ENCODE results near the gene LPGAT1.
"Not testable (repeated sequence)": the region's sequence is repeated elsewhere in the genome, so short reads cannot be mapped to it uniquely, and the experiment has no call there.

The LPGAT1 gene

DNA sequence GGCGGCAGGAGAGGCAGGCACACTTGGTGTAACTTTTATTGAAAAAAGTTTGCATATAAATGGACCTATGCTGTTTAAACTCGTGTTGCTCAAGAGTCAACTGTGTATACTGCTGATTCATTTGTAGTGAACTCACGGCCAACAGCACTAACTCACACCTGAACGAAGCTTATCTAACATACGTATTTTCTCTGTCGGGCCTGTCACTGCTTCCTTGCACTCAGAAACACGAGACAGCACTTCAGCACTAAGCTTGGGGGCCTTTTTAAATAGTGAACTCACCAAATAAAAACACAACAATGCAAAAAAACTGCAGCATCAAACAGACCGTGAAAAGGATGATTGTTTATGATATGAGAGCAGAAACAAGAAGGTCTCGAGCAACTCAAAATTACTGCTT lies 96.2 kb downstream of the LPGAT1 start:
- no peak for DNase-seq

DNA sequence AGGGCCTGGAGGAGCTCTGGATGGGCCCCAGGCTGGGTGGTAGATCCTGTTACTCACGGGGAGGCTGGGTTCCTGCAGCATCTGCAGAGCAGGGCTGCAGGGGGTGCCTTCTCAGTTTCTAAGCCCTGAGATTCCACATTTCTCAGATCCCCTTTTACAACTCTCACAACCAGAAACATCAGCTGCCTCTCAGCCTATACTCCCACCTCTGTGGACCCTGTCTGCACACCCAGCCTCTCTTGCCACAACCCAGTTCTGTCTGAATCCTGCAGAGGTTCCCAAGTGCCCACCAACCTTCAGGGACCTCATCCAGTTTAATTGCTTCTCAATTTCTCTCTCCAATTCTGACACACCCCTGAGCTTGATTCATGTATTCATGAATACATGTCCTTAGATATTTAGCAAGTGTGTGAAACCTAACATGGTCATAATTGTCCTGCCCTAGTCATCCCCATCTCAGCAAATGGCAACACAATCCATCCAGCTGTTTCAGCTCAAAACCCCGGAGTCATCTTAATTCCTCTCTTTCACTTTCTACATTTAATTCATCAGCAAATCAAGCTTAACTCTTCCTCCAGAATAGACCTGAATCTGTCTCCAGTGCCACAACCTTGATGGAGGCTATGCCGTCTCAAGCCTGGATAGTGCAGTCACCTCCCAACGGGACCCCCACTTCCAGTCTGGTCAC lies 98.1 kb downstream of the LPGAT1 start:
- DNase-seq = no peak

DNA sequence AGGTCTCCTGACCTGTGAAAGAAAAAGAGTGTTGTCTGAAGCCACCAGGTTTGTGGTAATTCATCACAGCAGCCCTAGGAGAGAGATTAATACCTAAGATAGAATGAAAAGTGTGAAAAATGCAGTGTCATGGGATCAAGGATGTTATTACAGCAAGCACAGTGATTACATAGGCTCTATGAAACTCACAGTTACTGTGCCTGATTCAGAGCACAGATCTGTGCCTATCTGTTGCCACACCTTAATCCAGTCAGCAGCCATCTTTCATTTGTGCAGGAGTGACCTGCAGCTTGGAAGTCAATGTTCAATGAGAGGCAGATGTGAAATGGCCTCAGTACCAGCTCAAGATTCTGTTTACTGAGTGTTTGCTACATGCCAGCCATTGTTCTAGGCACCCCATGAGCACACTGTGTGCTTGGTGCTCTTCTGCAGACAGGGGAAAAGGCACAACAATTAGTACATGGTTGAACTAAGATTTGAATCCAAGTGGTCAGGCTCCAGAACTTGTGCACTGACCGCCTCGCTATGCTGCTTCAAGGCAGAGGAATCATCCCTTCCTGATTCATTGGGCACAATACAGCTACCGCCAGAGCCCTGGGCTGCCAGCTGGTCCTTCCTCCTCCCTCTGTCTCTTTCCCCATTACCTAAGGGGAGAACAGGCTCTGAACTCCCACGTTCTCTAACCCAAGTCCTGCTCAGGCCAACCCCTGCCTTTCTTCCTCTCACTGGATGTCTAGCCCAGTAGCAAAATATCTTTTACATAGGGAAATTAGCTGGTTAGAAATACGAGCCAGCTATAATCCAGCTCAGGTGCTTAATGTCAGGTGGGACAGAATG lies 98.9 kb downstream of the LPGAT1 start:
- DNase-seq = no peak

DNA sequence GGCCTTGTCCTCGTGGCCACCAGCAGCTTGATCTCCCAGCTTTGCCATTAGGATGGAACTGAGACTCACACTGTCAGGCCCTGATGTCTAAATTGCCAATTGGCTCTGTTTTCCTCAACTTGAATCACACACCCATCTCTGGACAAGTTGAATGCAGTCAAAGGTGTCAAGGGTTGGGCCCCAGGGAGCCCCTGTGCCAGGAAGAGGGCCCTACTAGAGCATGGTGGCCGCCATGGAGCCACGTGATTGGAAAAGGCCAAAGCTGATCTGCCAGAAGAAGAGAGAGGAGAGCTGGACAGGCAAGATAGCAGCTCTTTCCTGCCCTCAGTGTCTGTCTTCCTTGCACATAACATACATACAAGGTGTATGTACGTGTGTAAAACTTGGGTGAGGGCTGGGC lies 100.2 kb downstream of the LPGAT1 start:
- DNase-seq = no peak

DNA sequence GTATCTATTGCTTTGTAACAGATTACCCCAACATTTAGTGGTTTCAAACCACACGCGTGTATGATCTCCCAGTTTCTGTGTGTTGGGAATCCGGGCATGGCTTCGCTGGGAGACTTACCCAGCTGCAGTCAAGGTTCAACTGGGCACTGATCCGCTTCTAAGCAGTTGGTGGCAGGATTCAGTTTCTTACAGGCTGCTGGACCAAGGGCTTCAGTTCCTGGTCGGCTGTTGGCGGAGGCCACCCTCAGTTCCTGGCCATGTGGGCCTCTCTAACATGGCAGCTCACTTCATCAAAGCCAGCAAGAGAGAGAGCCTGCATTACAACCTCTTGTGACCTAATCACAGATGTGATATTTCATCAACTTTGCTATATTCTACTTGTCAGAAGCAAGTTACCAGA lies 101.3 kb downstream of the LPGAT1 start:
- no peak for DNase-seq

DNA sequence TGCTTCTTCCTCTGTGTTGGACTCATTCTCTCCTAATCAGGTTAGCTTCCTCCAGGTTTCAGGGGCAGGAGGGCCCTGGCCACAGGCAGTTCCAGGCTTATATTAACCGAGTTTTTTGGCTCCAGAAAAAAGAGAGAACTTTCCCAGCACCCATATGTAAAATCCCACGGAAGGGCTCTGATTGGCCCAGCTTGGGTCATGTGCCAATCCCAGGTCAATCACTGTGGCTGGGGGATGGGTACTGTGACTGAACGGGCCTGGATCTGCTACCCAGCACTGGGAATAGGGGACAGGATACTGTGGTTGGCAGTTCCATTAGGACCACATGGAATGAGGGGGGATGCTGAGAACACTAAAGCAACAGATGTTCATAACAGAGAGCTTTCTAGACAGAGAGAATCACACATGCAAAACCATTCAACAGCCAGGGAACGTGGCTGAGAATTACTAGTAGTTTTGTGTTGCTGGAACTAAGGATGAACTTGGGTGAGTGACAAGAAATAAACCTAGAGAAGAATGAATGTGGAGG lies 104.0 kb downstream of the LPGAT1 start:
- no peak for DNase-seq

DNA sequence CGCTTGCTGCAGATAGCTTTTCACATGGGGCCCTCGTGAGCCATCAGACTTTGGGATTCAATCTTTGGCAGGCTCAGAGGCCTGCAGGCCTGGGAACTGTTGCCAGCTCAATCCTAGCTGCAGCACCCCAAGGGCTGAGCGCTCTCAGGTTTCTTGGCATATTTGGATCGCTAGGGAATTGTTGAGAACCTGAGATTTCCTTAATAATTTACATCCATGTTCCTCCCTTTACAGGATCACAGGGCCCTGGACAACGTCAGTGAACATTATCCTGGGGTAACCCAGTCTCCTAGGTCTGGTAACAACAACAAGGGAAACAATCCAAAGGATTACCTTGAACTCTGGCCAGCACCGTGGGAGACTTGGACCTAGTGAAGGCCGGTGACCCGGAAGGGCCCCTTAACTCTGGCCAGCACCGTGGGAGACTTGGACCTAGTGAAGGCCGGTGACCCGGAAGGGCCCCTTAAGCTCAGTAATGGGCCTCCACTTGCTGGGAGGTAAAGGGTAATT lies 105.8 kb downstream of the LPGAT1 start:
- DNase-seq = no peak

DNA sequence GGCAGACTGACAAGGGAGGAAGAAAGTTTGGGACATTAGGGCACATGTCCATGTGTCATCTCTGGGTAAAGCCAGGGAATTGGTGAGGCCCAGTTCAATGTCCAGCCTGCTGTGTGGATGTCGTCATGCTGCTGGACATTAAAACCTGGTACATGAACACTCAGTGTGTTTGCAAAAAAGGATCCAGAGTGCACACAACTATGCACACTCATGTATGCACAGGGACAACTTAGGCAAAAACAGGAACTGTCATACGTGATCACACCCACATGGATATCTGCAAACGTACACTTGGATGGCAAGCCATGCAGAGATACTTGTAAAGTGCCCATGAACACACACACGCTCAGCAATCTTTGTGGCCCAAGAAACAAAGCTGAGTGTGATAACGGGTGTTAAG lies 107.3 kb downstream of the LPGAT1 start:
- DNase-seq = no peak

DNA sequence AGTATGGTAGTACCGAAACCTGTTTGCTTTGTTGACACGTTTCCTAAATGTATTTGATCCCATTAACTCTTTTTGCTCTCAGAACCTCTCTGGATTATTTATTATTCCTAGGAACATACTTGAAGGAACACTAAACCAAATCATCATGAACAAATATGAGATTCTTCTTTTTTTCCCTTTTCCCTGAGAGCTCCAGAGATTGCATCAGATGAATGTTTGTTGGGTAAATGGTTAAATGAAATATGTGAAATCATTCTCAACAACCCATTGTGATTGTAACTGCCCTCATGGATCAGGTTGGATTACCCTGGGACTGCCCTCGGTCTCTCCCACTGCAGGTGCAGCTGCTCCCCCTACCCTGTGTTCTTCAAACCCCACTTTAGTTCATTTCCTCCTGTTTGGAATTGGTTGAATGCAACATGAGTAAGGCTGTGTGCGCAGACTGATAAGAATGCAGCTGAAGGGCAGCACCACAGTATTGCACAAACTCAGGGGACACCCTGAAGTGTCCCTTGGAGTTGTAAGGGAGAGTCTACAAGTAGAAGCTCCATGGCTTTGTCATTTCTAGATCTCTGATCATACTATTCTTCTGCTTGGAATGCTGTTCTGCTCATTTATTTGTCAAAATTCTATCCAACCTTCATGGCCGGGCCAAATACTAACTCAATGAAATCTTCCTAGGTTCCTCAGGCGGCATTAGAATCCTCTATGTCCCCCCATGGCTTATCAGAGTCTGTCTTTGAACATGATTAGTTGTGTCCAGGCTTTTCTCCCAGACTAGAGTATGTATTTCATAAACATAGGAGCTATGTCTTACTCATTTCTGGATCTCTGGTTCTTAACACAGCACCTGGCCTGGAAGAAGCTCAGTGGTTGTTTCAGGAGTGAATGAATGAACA lies 108.0 kb downstream of the LPGAT1 start:
- DNase-seq = no peak

DNA sequence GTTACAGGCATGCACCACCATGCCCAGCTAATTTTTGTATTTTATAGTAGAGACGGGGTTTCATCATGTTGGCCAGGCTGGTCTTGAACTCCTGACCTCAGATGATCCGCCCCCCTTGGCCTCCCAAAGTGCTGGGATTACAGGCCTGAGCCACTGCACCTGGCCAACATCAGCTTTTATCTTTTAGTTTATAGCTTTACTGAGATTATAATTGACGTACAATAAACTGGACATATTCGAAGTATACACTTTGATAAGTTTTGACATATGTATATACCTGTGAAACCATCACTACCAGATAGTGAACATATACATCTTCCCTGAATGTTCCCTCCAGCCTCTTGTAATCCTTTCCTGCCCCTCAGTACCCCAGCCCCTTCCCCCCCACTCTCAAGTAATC lies 114.0 kb downstream of the LPGAT1 start:
- DNase-seq = not testable (repeated sequence)

DNA sequence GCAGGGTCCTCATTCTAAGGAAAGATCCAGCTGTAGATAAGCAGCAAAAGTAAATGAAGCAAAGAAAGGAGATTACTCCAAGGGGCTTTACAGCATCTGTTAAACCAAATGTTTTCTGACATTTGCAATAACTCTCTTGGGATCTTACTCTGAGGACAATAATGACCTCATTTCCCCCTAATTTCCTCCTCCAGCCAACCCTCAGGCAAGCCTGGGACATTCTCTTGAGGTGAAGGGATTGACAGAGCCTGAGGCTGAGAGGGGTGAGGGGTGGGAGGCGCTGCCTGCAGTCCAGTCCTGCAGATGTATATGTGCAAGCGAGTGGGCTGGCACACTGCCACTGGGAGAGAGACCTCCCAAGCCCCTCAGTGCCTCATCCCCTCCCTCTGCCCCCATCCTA lies 114.6 kb downstream of the LPGAT1 start:
- no peak for DNase-seq

DNA sequence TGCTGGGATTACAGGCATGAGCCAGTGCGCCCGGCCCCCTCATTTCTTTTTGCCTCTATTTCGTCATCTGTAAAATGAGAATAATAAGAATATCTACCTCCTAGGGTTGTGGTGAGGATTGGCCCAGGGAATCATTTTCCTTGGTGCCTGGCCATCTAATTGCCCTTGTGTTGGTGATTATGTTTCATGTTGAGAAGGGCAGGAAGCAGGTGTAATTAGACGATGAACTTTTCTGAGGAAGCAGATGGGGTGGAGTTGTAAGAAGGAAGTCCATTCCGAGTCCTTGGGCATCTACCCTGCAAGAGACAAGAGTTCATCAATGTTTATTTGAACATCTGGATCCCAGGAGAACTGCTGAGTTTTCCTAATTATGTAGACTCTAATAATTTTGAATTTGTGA lies 116.4 kb downstream of the LPGAT1 start:
- DNase-seq = no peak

DNA sequence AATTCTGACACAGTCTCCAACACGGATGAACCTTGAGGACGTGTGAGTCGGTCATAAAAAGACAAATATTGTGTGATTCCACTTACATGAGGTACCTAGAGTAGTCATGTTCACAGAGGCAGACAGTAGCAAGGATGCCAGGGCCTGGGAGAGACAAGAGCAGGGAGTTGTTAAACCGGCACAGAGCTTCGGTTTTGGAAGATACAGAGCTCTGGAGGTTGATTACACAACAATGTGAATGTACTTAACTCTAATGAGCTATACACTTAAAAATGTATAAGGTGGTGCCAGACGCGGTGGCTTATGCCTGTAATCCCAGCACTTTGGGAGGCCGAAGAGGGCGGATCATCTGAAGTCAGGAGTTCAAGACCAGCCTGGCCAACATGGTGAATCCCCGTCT lies 117.3 kb downstream of the LPGAT1 start:
- DNase-seq = no peak

DNA sequence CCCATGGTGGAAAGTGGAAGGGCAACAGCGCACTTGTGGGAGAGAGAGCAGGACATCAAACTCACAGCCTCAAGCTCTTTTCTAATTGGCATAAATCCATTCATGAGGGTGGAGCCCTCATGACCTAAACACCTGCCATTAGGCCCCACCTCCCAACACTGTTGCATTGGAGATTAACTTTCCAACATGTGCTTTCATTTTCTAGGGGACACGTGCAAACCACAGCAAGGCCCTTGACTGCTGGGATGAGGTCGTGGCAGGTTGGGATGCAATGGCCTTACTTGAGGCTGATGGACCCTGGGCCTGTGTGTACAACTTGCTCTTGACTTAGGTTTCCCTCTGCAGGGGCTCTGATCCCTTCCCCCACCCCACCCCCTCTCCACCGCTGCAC lies 119.3 kb downstream of the LPGAT1 start:
- DNase-seq = no peak

DNA sequence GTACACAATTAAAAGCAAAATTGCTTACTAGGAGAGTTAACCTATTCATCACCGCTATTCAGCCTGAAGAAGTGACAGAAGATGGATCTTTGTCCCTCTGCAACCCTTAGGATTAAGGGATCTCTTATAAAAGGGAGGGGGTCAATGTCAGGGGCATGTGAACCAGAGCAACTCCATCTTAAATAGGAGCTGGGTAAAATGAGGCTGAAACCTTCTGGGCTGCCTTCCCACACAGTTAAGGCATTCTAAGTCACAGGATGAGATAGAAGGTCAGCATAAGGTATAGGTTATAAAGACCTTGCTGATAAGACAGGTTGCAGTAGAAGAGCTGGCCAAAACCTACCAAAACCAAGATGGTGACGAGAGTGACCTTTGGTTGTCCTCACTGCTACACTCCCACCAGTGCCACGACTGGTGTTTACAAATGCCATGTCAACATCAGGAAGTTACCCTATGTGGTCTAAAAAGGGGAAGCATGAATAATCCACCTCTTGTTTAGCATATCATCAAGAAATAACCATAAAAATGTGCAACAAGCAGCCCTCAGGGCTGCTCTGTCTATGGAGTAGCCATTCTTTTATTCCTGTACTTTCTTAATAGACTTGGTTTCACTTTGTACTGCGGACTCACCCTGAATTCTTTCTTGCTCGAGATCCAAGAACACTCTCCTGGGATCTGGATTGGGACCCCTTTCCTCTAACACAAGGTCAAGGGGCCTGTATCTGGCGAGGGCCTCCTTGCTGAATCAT lies 119.8 kb downstream of the LPGAT1 start:
- no peak for DNase-seq

DNA sequence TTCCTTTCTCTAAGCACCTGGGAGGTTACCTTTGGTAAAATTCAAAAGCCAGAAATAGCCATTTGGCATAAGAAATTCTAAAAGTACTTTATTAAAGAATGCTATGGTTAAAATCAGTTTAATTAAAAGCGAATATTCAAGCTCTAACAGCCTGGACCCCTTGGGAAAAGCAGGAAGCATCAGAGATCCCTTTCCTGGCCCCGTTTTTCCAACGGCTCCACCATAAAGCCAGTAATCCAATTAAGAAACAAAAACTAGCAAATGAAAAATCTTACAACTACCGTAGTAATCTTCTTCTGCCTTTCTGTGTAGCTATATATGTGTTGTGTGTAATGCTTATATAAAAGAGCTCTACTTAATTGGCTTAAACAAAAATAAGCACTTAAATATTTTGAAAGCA lies 121.6 kb downstream of the LPGAT1 start:
- no peak for DNase-seq

DNA sequence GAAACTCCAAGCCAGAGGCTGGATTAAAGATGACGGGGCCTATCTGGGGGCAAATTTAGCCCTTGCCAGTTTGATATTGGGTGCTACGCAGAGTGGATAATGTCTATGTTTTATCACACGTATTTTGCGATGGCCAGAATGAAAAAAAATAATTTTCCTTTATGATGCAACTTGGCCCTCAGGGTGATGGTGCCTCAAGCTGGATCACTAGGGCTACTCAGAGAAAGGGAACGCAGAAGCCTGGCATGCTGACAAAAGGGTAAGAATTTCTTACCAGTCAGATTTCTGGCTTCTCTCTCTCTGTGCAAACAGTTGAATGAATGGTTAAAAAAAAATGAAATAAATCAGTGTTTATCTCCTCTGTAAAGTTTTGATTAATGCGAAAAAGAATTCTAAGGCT lies 122.6 kb downstream of the LPGAT1 start:
- DNase-seq = no peak

DNA sequence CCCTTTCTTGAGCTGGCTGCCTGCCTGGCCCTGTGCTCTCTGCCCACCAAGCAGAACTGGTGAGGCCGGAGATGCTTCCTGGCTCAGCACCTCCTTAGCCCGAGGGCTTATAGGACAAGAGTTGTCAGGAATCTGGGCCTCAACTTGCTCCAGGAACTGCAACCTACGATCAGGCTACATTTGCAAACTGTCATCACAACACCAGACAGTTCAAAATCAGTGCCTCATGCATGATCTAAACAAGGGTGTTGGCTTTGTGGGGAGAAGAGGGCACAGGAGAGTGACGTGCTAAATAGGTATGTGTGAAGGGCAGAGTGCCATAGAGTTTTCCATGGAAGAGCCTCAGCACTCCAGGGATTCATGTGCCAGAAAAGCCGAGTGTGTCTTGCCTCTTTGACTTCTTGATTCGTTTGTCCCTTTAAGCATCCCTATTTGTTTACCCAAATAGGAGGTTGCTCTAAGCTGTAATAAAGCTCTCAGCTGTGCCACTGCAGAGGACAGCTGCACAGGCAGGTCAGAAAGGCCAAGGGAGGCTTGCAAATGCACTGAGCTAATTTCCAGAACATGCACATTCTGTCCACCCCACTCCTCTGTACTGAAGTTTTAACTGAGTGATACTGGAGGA lies 125.0 kb downstream of the LPGAT1 start:
- no peak for DNase-seq

DNA sequence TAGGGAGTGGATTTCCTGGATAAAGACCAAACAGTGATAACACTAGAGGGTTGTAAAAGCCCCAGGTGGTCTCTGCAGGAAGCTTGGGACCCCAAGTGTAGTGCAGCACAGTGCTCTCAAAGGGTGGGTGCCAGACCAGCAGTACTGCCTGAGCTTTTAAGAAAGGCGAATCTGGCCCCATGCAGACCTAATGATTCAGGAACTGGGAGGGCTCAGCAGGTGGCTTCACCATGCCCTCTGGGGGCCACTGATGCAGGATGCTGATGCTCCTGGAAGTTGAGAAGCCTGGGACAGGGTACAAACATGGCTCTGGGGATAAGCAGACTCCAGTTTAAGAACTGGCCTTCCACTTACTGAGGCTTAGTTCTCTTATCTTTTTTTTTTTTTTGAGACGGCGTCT lies 126.0 kb downstream of the LPGAT1 start:
- no peak for DNase-seq

DNA sequence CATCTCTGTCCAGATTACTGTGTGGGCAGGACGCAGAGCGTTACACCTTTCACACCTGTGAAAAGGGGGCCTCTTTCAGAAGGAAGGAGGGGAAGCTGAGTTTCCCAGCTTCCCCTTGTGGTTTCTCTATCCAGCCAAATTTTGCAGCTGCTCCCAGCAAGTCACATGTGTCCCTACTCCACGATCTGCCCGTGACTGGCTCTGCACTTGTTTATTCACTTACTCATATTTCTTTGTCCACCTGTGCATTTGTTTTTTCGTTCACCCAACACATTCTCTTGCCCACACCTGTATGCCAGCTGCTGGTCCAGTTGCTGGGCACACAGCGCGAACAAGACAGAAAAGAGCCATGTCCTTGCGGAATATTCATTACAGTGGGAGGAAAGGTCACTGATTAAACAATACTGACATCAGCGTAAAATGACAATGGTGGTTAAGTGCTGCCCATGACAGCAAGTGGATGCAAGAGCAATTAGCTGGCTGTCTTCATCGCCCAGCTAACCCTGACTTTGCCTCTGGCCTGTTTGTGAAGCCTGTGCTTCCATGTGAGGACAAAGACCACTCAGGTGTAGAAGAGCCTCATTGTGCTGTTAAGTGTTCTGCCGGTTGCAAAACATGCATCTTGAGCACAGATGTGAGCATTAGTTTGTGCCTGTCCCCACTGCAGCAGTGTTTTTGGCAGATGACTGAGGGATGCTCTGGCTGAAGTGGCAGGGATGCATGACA lies 126.6 kb downstream of the LPGAT1 start:
- no peak for DNase-seq

DNA sequence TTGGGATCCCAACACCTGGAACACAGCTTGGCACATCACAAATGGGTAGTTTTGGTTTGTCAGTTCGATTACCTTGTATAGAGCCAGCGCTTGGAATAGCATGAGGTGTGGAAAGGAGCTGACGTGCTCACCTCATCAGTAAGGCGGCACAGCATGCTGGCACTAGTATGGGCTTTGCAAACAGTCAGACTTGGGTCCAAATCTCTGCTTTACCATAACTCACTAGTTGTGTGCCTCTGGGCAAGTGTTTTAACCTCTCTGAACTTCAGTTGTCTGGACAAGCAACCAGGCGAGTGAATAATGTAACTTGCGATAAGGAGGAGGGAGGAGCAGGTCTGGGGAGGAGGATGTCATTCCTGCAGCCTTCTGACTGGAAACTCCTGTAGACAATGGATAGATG lies 128.8 kb downstream of the LPGAT1 start:
- DNase-seq = no peak
